ENCODE measurements around the gene CHCHD10. TPM values are rescaled to one million over a fixed set of nuclear protein-coding genes. Genes with fewer than 3 reads are reported as not detected.

Gene CHCHD10
- total and polyA plus RNA-seq, 2 of the 13 experiments (the other 11 are each of a cell fraction or from before 2014, with no cell fraction given) = 37.0 to 62.8 TPM

- ChIA-PET POLR2A (no interaction called here), CTCF (ENCODE audit: low intra/inter-chr PET ratio, low total read pairs) (no interaction called here)
- in situ Hi-C loops (cut with HindIII; ENCODE audit: extremely low pct_ligation_motif_present, low pct_unique_long_range_greater_than_20kb) = no loop called here
- no peaks in the 10 kb centered on the region; a peak in 1 of 5 replicates for H3K27me3 ChIP-seq (ENCODE audit: control insufficient read depth in 1 of 2, insufficient read depth in 2 of 2, low read length in 2 of 2)
- no TSS peak for BruUV-seq (replicated peaks)
- DNase-seq (ENCODE audit: low spot score) (no peak), FAIRE-seq (no peak), ATAC-seq (no peak)
- H2AFZ ChIP-seq (ENCODE audit: low read length) = no peak overlapping the region
- peaks cover 13% of the 10 kb centered on the region for H3K4me1 ChIP-seq (ENCODE audit: insufficient read depth, low read length)
- H3K36me3 ChIP-seq (replicated peaks in 1 of 2; ENCODE audit: control insufficient read depth in 1 of 2, insufficient read depth in 2 of 2, low read length in 2 of 2) = no peaks in the 10 kb centered on the region
- H3K9ac ChIP-seq (ENCODE audit: insufficient read depth, low read depth, low read length) = no peak overlapping the region
- no peaks in the 10 kb centered on the region for H4K20me1 ChIP-seq (ENCODE audit: insufficient read depth, low read length)
- WGBS (ENCODE audit: low lambda C conversion rate) = 77% methylated on average over 8 of the region's 8 CpGs
- intact Hi-C loops (cut with micrococcal nuclease; ENCODE audit: unreplicated experiment) = no loop called here
- H3K4me3 ChIP-seq (replicated peaks in 1 of 3; ENCODE audit: insufficient read depth in 1 of 3, low read depth in 2 of 3, low read length in 3 of 3) = no peak overlapping the region
- H3K79me2 ChIP-seq (ENCODE audit: insufficient read depth, low read length) = no peaks in the 10 kb centered on the region
- no peak overlapping the region for H3K27ac ChIP-seq (ENCODE audit: extremely low read length, insufficient read depth, low read length)
- no peaks in the 10 kb centered on the region for H3K9me3 ChIP-seq (ENCODE audit: low read length)
- no peak overlapping the region for H3K4me2 ChIP-seq (ENCODE audit: low read depth, low read length)
- TF ChIP-seq ZNF891 (CRISPR knock-in tag; IDR thresholded peaks at IDR 0.05) (no peak), ZNF407 (CRISPR knock-in tag; IDR thresholded peaks at IDR 0.05; ENCODE audit: not compliant biosample characterization) (no peak), PAXIP1 (CRISPR knock-in tag; conservative IDR thresholded peaks at IDR 0.05) (no peak), ZFX (CRISPR knock-in tag; IDR thresholded peaks at IDR 0.05; ENCODE audit: low read depth) (no peak), PLRG1 (conservative IDR thresholded peaks at IDR 0.05) (no peak), GABPB1 (CRISPR knock-in tag; IDR thresholded peaks at IDR 0.05) (no peak), SOX6 (IDR thresholded peaks at IDR 0.05) (no peak), SOX6 (CRISPR knock-in tag; IDR thresholded peaks at IDR 0.05) (no peak), REXO4 (CRISPR knock-in tag; IDR thresholded peaks at IDR 0.05; ENCODE audit: borderline replicate concordance) (no peak), ZNF784 (CRISPR knock-in tag; IDR thresholded peaks at IDR 0.05; ENCODE audit: borderline replicate concordance) (no peak), ZIK1 (CRISPR knock-in tag; IDR thresholded peaks at IDR 0.05; ENCODE audit: borderline replicate concordance, low read depth) (no peak), ZNF136 (CRISPR knock-in tag; IDR thresholded peaks at IDR 0.05; ENCODE audit: low read depth) (no peak)
Observed at GRCh38 chr22:23755711-23756110, 12.1 kb downstream of the CHCHD10 start.
